ENCODE data around the gene MAP1LC3B2. TPM values are rescaled to one million over a fixed set of nuclear protein-coding genes. Genes with fewer than 3 reads are reported as not detected.

Gene MAP1LC3B2
- total and polyA plus RNA-seq, 2 experiments from 2014 or later = 3.3 TPM; not detected in 1

DNA sequence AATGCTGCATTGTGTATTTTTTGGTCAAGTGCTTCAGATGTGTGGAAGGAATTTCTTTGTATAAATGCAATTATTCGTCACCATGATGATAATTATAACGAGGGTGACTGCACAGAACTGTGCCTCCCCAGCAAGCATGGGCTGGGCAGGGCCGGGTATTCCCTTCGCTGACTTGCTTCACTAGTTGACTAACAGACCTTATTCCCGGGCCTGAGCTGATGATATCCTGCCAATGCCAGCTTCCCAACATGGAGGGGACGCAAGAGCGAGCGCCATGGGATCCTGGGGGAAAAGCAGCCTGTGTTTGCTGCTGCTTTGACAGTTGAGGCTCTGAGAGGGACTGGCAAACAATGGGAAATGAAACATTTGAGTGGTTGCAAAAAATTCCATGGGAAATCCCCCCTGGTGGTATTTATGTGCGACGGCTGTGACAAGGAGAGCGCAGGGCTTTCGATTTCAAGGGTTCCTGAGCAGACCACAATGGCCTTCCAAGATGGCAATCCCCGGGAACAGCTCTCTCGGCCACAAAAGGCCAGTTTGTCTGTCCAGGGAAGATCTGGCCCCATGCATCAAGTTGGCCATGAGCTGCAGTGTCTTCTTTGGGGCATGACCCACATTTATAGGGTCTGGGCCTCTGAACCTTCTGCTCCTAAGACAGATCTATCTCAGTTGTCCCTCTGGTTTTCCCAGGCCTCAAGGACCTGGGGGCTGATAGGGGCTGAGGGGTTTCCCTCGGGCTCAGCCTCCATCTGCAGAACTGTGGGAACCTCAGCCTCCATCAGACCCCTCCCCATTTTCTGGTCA, 21.9 kb upstream of the MAP1LC3B2 start:
- H3K27me3 ChIP-seq = no peaks in the 10 kb centered on the region
- H3K9me2 ChIP-seq (replicated peaks; ENCODE audit: insufficient read depth) = no peaks in the 10 kb centered on the region
- H3K79me2 ChIP-seq = no peaks in the 10 kb centered on the region
- H3K36me3 ChIP-seq (replicated peaks; ENCODE audit: insufficient read depth, low read depth) = no peaks in the 10 kb centered on the region
- 94% methylated on average over 15 of the region's 15 CpGs for WGBS (ENCODE audit: low lambda C conversion rate, missing lambda C conversion rate)
- no peak overlapping the region for H3K27ac ChIP-seq
- H4K20me1 ChIP-seq (ENCODE audit: insufficient read depth, poor library complexity, severe bottlenecking) = no peaks in the 10 kb centered on the region
- H2AFZ ChIP-seq = no peak overlapping the region
- no peak overlapping the region for H3K4me2 ChIP-seq
- TF ChIP-seq EZH2phosphoT487 (IDR thresholded peaks at IDR 0.05; ENCODE audit: low read depth, severe bottlenecking, unreplicated experiment) (no peak), EZH2 (IDR thresholded peaks at IDR 0.05; ENCODE audit: borderline replicate concordance) (no peak)
- TF ChIP-seq, protein P1, sequence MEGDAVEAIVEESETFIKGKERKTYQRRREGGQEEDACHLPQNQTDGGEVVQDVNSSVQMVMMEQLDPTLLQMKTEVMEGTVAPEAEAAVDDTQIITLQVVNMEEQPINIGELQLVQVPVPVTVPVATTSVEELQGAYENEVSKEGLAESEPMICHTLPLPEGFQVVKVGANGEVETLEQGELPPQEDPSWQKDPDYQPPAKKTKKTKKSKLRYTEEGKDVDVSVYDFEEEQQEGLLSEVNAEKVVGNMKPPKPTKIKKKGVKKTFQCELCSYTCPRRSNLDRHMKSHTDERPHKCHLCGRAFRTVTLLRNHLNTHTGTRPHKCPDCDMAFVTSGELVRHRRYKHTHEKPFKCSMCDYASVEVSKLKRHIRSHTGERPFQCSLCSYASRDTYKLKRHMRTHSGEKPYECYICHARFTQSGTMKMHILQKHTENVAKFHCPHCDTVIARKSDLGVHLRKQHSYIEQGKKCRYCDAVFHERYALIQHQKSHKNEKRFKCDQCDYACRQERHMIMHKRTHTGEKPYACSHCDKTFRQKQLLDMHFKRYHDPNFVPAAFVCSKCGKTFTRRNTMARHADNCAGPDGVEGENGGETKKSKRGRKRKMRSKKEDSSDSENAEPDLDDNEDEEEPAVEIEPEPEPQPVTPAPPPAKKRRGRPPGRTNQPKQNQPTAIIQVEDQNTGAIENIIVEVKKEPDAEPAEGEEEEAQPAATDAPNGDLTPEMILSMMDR (IDR thresholded peaks at IDR 0.05; ENCODE audit: poor library complexity) = no peak
- no peak for DNase-seq (ENCODE audit: low spot score)
- no peak overlapping the region for H3K4me3 ChIP-seq
- H3K4me1 ChIP-seq (ENCODE audit: insufficient read depth) = peaks cover 24% of the 10 kb centered on the region
- H3K9me3 ChIP-seq (ENCODE audit: low read depth) = no peaks in the 10 kb centered on the region

DNA sequence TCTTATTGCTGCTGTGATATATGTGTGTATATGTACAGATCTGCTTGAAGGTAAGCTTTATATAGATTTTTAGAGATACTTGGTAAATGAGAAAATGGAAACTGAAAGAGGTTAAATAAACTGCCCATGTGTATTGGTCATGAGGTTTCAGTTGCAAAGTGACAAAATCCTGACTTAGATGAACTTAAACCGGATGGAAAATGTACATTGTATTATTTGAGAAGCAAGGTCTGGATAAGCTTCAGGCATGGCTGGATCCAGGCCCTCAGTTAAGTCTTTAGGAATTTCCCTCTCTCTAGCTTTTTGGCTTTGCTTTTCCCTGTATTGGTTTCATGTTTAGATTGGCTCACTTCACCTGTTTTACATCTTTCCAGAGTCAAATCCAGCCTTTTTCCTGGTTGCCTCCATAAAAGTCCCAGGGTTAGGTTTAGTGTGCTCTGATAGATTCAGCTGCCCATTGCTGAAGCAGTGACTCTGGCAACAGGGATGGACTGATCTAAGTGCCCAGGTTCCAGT, 21.0 kb upstream of the MAP1LC3B2 start:
- TF ChIP-seq, protein P1 (IDR thresholded peaks at IDR 0.05; ENCODE audit: poor library complexity) = no peak
- no peak for TF ChIP-seq EZH2phosphoT487 (IDR thresholded peaks at IDR 0.05; ENCODE audit: low read depth, severe bottlenecking, unreplicated experiment)
- no peak for TF ChIP-seq EZH2 (IDR thresholded peaks at IDR 0.05; ENCODE audit: borderline replicate concordance)
- H2AFZ ChIP-seq = no peak overlapping the region
- DNase-seq (ENCODE audit: low spot score) = no peak
- no peaks in the 10 kb centered on the region for H3K9me3 ChIP-seq (ENCODE audit: low read depth)
- no peaks in the 10 kb centered on the region for H3K36me3 ChIP-seq (replicated peaks; ENCODE audit: insufficient read depth, low read depth)
- no peak overlapping the region for H3K27ac ChIP-seq
- H3K4me2 ChIP-seq = no peak overlapping the region
- WGBS (ENCODE audit: low lambda C conversion rate, missing lambda C conversion rate) = 92% methylated on average over 1 of the region's 1 CpG
- H3K27me3 ChIP-seq = no peaks in the 10 kb centered on the region
- H3K4me1 ChIP-seq (ENCODE audit: insufficient read depth) = peaks cover 20% of the 10 kb centered on the region
- no peak overlapping the region for H3K4me3 ChIP-seq
- no peaks in the 10 kb centered on the region for H3K9me2 ChIP-seq (replicated peaks; ENCODE audit: insufficient read depth)
- H3K79me2 ChIP-seq = no peaks in the 10 kb centered on the region
- no peaks in the 10 kb centered on the region for H4K20me1 ChIP-seq (ENCODE audit: insufficient read depth, poor library complexity, severe bottlenecking)

DNA sequence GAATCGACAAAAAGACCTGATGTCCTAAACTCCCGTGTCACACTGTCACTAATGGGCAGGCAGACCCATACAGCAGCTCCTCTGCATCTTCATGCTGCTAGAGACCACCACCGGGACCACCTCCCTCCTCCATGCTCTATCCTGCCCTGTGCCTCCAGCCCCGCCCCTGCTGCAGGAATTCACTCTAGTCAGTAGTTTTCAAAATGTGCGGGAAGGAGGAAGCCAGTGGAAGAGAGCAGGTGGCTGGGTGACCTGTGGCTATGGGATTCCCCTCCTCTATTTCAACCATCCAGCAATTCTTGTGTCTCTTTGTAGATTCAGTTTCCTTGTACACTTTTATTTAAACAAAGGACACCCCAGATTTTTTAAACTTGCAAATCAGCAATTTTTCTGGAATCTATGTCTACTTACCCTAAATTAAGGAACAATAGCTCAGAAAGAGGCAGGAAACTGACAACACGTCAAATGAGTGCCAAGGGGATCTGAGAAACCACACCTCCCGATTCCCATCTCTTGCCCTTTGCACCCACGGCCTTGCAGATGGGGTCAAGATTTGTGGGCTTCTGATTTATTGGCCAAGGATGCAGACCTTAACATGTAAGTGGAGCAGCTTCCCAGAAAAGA, 20.4 kb upstream of the MAP1LC3B2 start:
- Histone ChIP-seq H3K27ac (no peak overlapping the region), H3K4me3 (no peak overlapping the region), H3K4me1 (ENCODE audit: insufficient read depth) (peaks cover 20% of the 10 kb centered on the region), H3K9me3 (ENCODE audit: low read depth) (no peaks in the 10 kb centered on the region), H3K27me3 (no peaks in the 10 kb centered on the region), H4K20me1 (ENCODE audit: insufficient read depth, poor library complexity, severe bottlenecking) (no peaks in the 10 kb centered on the region), H3K36me3 (replicated peaks; ENCODE audit: insufficient read depth, low read depth) (no peaks in the 10 kb centered on the region), H3K79me2 (no peaks in the 10 kb centered on the region), H2AFZ (no peak overlapping the region), H3K4me2 (no peak overlapping the region), H3K9me2 (replicated peaks; ENCODE audit: insufficient read depth) (no peaks in the 10 kb centered on the region)
- no peak for DNase-seq (ENCODE audit: low spot score)
- WGBS (ENCODE audit: low lambda C conversion rate, missing lambda C conversion rate) = 81% methylated on average over 8 of the region's 8 CpGs
- TF ChIP-seq EZH2phosphoT487 (IDR thresholded peaks at IDR 0.05; ENCODE audit: low read depth, severe bottlenecking, unreplicated experiment) (no peak), EZH2 (IDR thresholded peaks at IDR 0.05; ENCODE audit: borderline replicate concordance) (no peak)
- TF ChIP-seq, protein P1 (IDR thresholded peaks at IDR 0.05; ENCODE audit: poor library complexity) = no peak

Measured in hepatocyte (in vitro differentiated cells).